H1 (cell line): ENCODE measurements around the gene GEN1. TPM values are rescaled to one million over a fixed set of nuclear protein-coding genes. Genes with fewer than 3 reads are reported as not detected.

ENCODE experiments used
- CEBPB ChIP-seq: IDR thresholded peaks from 2 replicates; pipeline ENCODE4 v1.6.1; 2012; ENCODE audit warnings: low read depth, low read length
- CTBP2 ChIP-seq: IDR thresholded peaks from 2 replicates; pipeline ENCODE4 v1.7.0; 2011; ENCODE audit warnings: borderline replicate concordance, mild to moderate bottlenecking, moderate library complexity, mixed read lengths, low read length; ENCODE audit not compliant: insufficient read depth, insufficient read length
- JUN ChIP-seq: IDR thresholded peaks from 2 replicates; pipeline ENCODE4 v1.6.1; 2011; ENCODE audit warnings: low read depth, mild to moderate bottlenecking, improper control_type of control experiment, low read length
- POLR2A ChIP-seq, 2 experiments: IDR thresholded peaks; 1 replicate in 1 of 2; 2 replicates in 1 of 2; pipeline ENCODE4 v1.6.1; 2011; ENCODE audit warnings: low read depth in 2 of 2, low read length in 2 of 2, mild to moderate bottlenecking in 2 of 2; ENCODE audit errors: control extremely low read depth in 1 of 2
- SUZ12 ChIP-seq: fragments of 200-600 bp; sonication (generic); IDR thresholded peaks from 2 replicates; pipeline ENCODE4 v1.6.1; 2012; ENCODE audit warnings: mild to moderate bottlenecking, inconsistent platforms, low read length, moderate library complexity, mixed read lengths
- TEAD4 ChIP-seq: IDR thresholded peaks from 2 replicates; pipeline ENCODE4 v1.6.1; 2012; ENCODE audit warnings: low read depth, low read length, inconsistent platforms, mixed read lengths
- polyA plus RNA-seq, 7 experiments: library from polyadenylated mRNA; depleted of rRNA in 3 of 7; stranded (reverse) in 5 of 7; unstranded in 2 of 7; fragments of >200 nt in 5 of 7; fragments of 200-250 nt in 2 of 7; gene quantifications; 1 replicate in 5 of 7; 2 replicates in 1 of 7; 4 replicates in 1 of 7; pipeline versions ENCODE4 v1.2.1 to v1.2.3, GENCODE V29; 2011 to 2013; ENCODE audit warnings: missing spikeins in 2 of 7, mixed read lengths in 2 of 7
- total RNA-seq: library from RNA; stranded (reverse); fragmentation: NEBNext Ultra II Directional; extraction: Animal tissue kit (Norgen Biotek cat#: 25700); gene quantifications from 2 replicates; pipeline ENCODE4 v1.2.1, GENCODE V29; 2021

Gene GEN1
- total and polyA plus RNA-seq, 2 of the 8 experiments (the other 6 are each of a cell fraction or from before 2014, with no cell fraction given), result 6.9 to 19.2 TPM

GRCh38 chr2:17800693-17801458, 46.9 kb downstream of the GEN1 start (continued):
- TF ChIP-seq JUN (no peak), TEAD4 (no peak), SUZ12 (no peak), POLR2A (IDR thresholded peaks at IDR 0.05; ENCODE audit: control extremely low read depth in 1 of 2, low read depth in 2 of 2, low read length in 2 of 2) (no peak), CEBPB (no peak), CTBP2 (no peak)
